ENCODE results near the gene AGRN. TPM values are rescaled to one million over a fixed set of nuclear protein-coding genes. Genes with fewer than 3 reads are reported as not detected.

Gene AGRN
- total RNA-seq, 1 experiment from 2014 or later: 446 TPM

DNA sequence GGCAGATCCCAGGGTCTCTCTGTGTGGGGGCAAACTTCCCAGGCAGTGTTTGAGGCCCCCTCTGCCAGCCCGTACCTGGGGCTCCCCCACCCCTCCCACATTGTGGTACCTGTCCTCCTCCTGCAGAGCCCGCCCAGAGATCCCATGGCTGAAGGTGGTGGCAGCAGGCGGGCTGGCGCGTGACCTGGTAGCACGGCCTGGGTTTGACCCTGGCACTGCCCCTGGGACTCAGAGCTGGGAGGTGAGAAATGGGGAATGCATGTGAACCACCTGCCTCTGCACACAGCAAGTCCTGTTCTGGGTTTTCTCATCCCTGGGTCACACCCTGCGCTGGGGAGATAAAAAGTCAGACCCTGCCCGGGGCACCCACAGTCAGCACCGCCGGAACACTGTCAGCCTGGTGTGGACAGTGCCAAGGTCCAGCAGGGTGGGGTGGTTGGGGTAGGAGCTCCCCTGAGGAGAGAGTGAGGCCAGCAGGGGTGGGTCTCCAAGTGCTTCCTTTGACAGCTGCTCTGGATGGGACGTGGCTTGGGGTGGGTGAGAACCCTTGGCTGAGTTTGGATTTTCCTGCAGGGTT, 11.8 kb downstream of the AGRN start:
- no peaks in the 10 kb centered on the region for H3K4me1 Mint-ChIP-seq (ENCODE audit: low read depth, unreplicated experiment)
- no peak overlapping the region for H3K4me3 Mint-ChIP-seq (ENCODE audit: low read depth, unreplicated experiment)
- no peak for TF ChIP-seq CTCF (IDR thresholded peaks at IDR 0.05; ENCODE audit: unreplicated experiment)
- peaks cover 30% of the 10 kb centered on the region for H3K36me3 Mint-ChIP-seq (ENCODE audit: insufficient read depth, unreplicated experiment)
- peak overlapping the region; percentile 17 for H3K27ac Mint-ChIP-seq (ENCODE audit: unreplicated experiment)
- no peaks in the 10 kb centered on the region for H3K27me3 Mint-ChIP-seq (ENCODE audit: unreplicated experiment)
- no TSS peak for BruUV-seq (replicated peaks)
- intact Hi-C loops (cut with micrococcal nuclease; ENCODE audit: unreplicated experiment): no loop called here
- H3K9me3 Mint-ChIP-seq (ENCODE audit: low read depth, unreplicated experiment): no peaks in the 10 kb centered on the region
- no peak for DNase-seq
- CTCF ChIA-PET: no interaction called here

DNA sequence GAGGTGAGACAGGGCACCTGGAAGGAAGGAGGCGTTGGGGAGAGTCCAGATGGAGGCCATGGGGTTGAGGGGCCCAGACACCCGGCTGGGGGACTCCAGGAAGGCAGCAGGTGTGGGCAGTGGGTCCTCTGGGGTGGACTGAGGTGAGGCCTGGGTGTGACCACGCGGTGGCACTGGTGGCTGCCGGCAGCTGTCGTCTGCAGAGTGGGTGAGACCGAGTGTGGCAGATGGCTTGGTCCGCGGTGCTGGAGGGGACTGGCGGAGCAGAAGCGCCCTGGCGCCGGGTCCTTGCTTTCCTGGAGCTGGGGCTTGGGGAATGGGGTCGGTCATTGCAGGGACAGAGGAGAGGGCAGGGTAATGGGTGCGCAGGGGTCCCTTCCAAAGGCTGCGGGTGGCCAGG, 12.5 kb downstream of the AGRN start:
- intact Hi-C loops (cut with micrococcal nuclease; ENCODE audit: unreplicated experiment): no loop called here
- Mint-ChIP-seq H3K27me3 (ENCODE audit: unreplicated experiment) (no peaks in the 10 kb centered on the region), H3K4me3 (ENCODE audit: low read depth, unreplicated experiment) (no peak overlapping the region), H3K9me3 (ENCODE audit: low read depth, unreplicated experiment) (no peaks in the 10 kb centered on the region), H3K4me1 (ENCODE audit: low read depth, unreplicated experiment) (no peaks in the 10 kb centered on the region), H3K36me3 (ENCODE audit: insufficient read depth, unreplicated experiment) (peaks cover 31% of the 10 kb centered on the region), H3K27ac (ENCODE audit: unreplicated experiment) (peak overlapping the region; percentile 17)
- TF ChIP-seq CTCF (IDR thresholded peaks at IDR 0.05; ENCODE audit: unreplicated experiment): no peak
- CTCF ChIA-PET: no interaction called here
- no peak for DNase-seq
- no TSS peak for BruUV-seq (replicated peaks)

- TF ChIP-seq CTCF (IDR thresholded peaks at IDR 0.05; ENCODE audit: unreplicated experiment): no peak
- H3K9me3 Mint-ChIP-seq (ENCODE audit: low read depth, unreplicated experiment): no peaks in the 10 kb centered on the region
- H3K27me3 Mint-ChIP-seq (ENCODE audit: unreplicated experiment): no peaks in the 10 kb centered on the region
- intact Hi-C loops (cut with micrococcal nuclease; ENCODE audit: unreplicated experiment): no loop called here
- CTCF ChIA-PET: no interaction called here
- no peak for DNase-seq
- H3K4me3 Mint-ChIP-seq (ENCODE audit: low read depth, unreplicated experiment): no peak overlapping the region
- H3K36me3 Mint-ChIP-seq (ENCODE audit: insufficient read depth, unreplicated experiment): peaks cover 31% of the 10 kb centered on the region
- no peak overlapping the region for H3K27ac Mint-ChIP-seq (ENCODE audit: unreplicated experiment)
- H3K4me1 Mint-ChIP-seq (ENCODE audit: low read depth, unreplicated experiment): no peaks in the 10 kb centered on the region
- no TSS peak for BruUV-seq (replicated peaks)
These were observed 13.2 kb downstream of the AGRN start for GRCh38 chr1:1033009-1033587.

DNA sequence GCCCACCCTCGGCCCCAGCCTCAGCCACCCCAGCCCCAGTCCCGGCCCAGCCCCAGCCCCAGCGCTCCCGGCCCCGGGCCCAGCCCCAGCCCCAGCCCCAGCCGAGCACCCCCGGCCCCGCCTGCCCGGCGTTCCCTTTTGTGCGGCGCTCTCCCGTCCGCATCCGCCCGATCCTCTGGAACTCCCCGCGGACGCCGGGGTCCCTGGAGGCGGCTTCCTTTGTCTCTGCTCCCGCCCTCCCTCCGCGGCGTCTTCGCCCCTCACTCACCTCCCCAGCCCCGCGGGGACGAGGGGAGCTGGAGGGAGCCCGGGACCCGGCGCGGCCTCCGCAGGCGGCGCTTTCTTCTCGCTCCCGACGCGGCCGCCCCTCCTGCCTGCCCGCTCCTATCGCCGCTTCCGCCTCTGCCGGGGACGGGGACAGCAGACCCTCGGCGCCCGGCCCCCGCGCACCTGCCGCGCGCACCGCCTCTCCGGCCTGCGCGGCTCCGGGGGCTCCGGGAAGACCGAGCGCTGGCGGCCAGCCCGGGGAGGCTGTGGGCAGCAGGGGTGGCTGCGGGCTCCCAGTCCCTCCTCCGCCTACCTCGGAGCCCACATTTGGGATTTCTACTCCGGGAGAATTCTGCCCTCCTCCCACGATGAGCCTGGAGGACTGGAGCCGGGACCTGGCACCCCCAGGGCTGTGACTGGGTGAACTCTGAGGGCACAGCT, 14.0 kb downstream of the AGRN start:
- no peak overlapping the region for H3K4me3 Mint-ChIP-seq (ENCODE audit: low read depth, unreplicated experiment)
- peaks cover 36% of the 10 kb centered on the region for H3K36me3 Mint-ChIP-seq (ENCODE audit: insufficient read depth, unreplicated experiment)
- no peak for DNase-seq
- H3K27ac Mint-ChIP-seq (ENCODE audit: unreplicated experiment): no peak overlapping the region
- no peak for TF ChIP-seq CTCF (IDR thresholded peaks at IDR 0.05; ENCODE audit: unreplicated experiment)
- no peaks in the 10 kb centered on the region for H3K9me3 Mint-ChIP-seq (ENCODE audit: low read depth, unreplicated experiment)
- intact Hi-C loops (cut with micrococcal nuclease; ENCODE audit: unreplicated experiment): no loop called here
- no peaks in the 10 kb centered on the region for H3K27me3 Mint-ChIP-seq (ENCODE audit: unreplicated experiment)
- CTCF ChIA-PET: no interaction called here
- no peaks in the 10 kb centered on the region for H3K4me1 Mint-ChIP-seq (ENCODE audit: low read depth, unreplicated experiment)
- no TSS peak for BruUV-seq (replicated peaks)
